Activated gamma-delta T cell treated with Interleukin-2 at 50 U/mL for 16 hours (primary cell): ENCODE data around the gene NBPF4.
"Not testable (repeated sequence)": the region's sequence is repeated elsewhere in the genome, so short reads cannot be mapped to it uniquely, and the experiment has no call there.

Experiments
- DNase-seq: peaks from one replicate; pipeline ENCODE4 v3.0.0-alpha.2; 2020

The NBPF4 gene

GRCh38 chr1:108243976-108244375, at the start of gene NBPF4:
TSS of gene NBPF4 (minus strand) at chr1:108244076. CDS start at chr1:108243761, 315 bp downstream.
- DNase-seq: not testable (repeated sequence)

GRCh38 chr1:108282528-108283257, 38.8 kb upstream of the NBPF4 start:
- not testable (repeated sequence) for DNase-seq

- DNase-seq: not testable (repeated sequence)
Observed at GRCh38 chr1:108272485-108273327, 28.8 kb upstream of the NBPF4 start.

GRCh38 chr1:108267097-108267496, 23.2 kb upstream of the NBPF4 start:
- not testable (repeated sequence) for DNase-seq

- DNase-seq: not testable (repeated sequence)
Observed at GRCh38 chr1:108261967-108262366, 18.1 kb upstream of the NBPF4 start.

- DNase-seq: not testable (repeated sequence)
Observed at GRCh38 chr1:108261519-108261918, 17.6 kb upstream of the NBPF4 start.

- not testable (repeated sequence) for DNase-seq
Observed at GRCh38 chr1:108260578-108261259, 16.8 kb upstream of the NBPF4 start.

- DNase-seq: not testable (repeated sequence)
Observed at GRCh38 chr1:108255426-108255825, 11.6 kb upstream of the NBPF4 start.

- DNase-seq: not testable (repeated sequence)
Observed at GRCh38 chr1:108239426-108239825, 4.5 kb downstream of the NBPF4 start.

- not testable (repeated sequence) for DNase-seq
Observed at GRCh38 chr1:108235308-108235707, 8.6 kb downstream of the NBPF4 start.

GRCh38 chr1:108232183-108232582, 11.7 kb downstream of the NBPF4 start:
- DNase-seq: not testable (repeated sequence)

- not testable (repeated sequence) for DNase-seq
Observed at GRCh38 chr1:108229976-108230375, 13.9 kb downstream of the NBPF4 start.

- DNase-seq: not testable (repeated sequence)
Observed at GRCh38 chr1:108227772-108228171, 16.1 kb downstream of the NBPF4 start.

GRCh38 chr1:108226855-108227254, 17.0 kb downstream of the NBPF4 start:
- not testable (repeated sequence) for DNase-seq

GRCh38 chr1:108223226-108223625, 20.6 kb downstream of the NBPF4 start:
- not testable (repeated sequence) for DNase-seq

GRCh38 chr1:108217515-108218174, 26.2 kb downstream of the NBPF4 start:
- not testable (repeated sequence) for DNase-seq

GRCh38 chr1:108217007-108217406, 26.9 kb downstream of the NBPF4 start:
- not testable (repeated sequence) for DNase-seq

GRCh38 chr1:108216028-108216890, 27.6 kb downstream of the NBPF4 start:
- not testable (repeated sequence) for DNase-seq

- DNase-seq: not testable (repeated sequence)
Observed at GRCh38 chr1:108214641-108215465, 29.0 kb downstream of the NBPF4 start.

GRCh38 chr1:108211014-108211413, 32.9 kb downstream of the NBPF4 start:
- no peak for DNase-seq
